NCI-H510A treated with DMSO at 0.1 percent for 48 hours (cell line): ENCODE results near the gene CMTR1.
"Not testable (repeated sequence)": the region's sequence is repeated elsewhere in the genome, so short reads cannot be mapped to it uniquely, and the experiment has no call there.

Experiments used
- DNase-seq: peaks from one replicate; lab custom pipeline; 2025; lab: John Stamatoyannopoulos, UW

Gene CMTR1

GRCh38 chr6:37491830-37492208 is 58.8 kb downstream of the CMTR1 start:
- DNase-seq = no peak

GRCh38 chr6:37492236-37492972 is 59.4 kb downstream of the CMTR1 start:
- DNase-seq = peak; percentile 31

GRCh38 chr6:37492991-37493660 is 60.1 kb downstream of the CMTR1 start:
- peak; percentile 84 for DNase-seq

- peak; percentile 78 for DNase-seq
Observed at GRCh38 chr6:37493661-37493995, 60.6 kb downstream of the CMTR1 start.

GRCh38 chr6:37495244-37495934 is 62.4 kb downstream of the CMTR1 start:
- DNase-seq = peak; percentile 75

GRCh38 chr6:37496951-37497885 is 64.2 kb downstream of the CMTR1 start:
- DNase-seq = peak; percentile 28

GRCh38 chr6:37499433-37500293 is 66.6 kb downstream of the CMTR1 start, which contains the start of gene CCDC167:
Gene CCDC167 (minus strand): TSS chr6:37499893. CDS start chr6:37499863, 30 bp downstream.
- peak; percentile 99 for DNase-seq

GRCh38 chr6:37500294-37500608 is 67.2 kb downstream of the CMTR1 start:
- no peak for DNase-seq

GRCh38 chr6:37500904-37501303 is 67.9 kb downstream of the CMTR1 start:
- DNase-seq = not testable (repeated sequence)

- DNase-seq = peak; percentile 42
Observed at GRCh38 chr6:37501632-37502491, 68.8 kb downstream of the CMTR1 start.

- peak; percentile 56 for DNase-seq
Observed at GRCh38 chr6:37502703-37503291, 69.8 kb downstream of the CMTR1 start.

- no peak for DNase-seq
Observed at GRCh38 chr6:37503309-37503965, 70.4 kb downstream of the CMTR1 start.

GRCh38 chr6:37504024-37504423 is 71.0 kb downstream of the CMTR1 start:
- no peak for DNase-seq

- no peak for DNase-seq
Observed at GRCh38 chr6:37506479-37506878, 73.5 kb downstream of the CMTR1 start.

- no peak for DNase-seq
Observed at GRCh38 chr6:37507077-37507476, 74.1 kb downstream of the CMTR1 start.

- peak; percentile 55 for DNase-seq
Observed at GRCh38 chr6:37507690-37508421, 74.8 kb downstream of the CMTR1 start.

- no peak for DNase-seq
Observed at GRCh38 chr6:37511201-37511600, 78.2 kb downstream of the CMTR1 start.

- DNase-seq = no peak
Observed at GRCh38 chr6:37511910-37512399, 78.9 kb downstream of the CMTR1 start.
